ENCODE results near the gene BIRC2.
A peak's percentile ranks its signal among the peaks of the same experiment; 100 is the strongest.

Gene BIRC2

GRCh38 chr11:102391549-102392237 is 44.7 kb downstream of the BIRC2 start:
- H3K36me3 Mint-ChIP-seq (ENCODE audit: low read depth): peaks cover 66% of the 10 kb centered on the region

GRCh38 chr11:102393272-102393730 is 46.3 kb downstream of the BIRC2 start:
- H3K27ac Mint-ChIP-seq: peak overlapping the region; percentile 88
- peaks cover 63% of the 10 kb centered on the region for H3K36me3 Mint-ChIP-seq (ENCODE audit: low read depth)
- no peak overlapping the region for H3K4me3 Mint-ChIP-seq
- no peaks in the 10 kb centered on the region for H3K27me3 Mint-ChIP-seq (ENCODE audit: low read depth, poor library complexity)
- DNase-seq: no peak
- no peaks in the 10 kb centered on the region for H3K4me1 Mint-ChIP-seq
- no peaks in the 10 kb centered on the region for H3K9me3 Mint-ChIP-seq
- TF ChIP-seq CTCF (IDR thresholded peaks at IDR 0.05): no peak

More at GRCh38 chr11:102391549-102392237, 44.7 kb downstream of the BIRC2 start:
- no peak overlapping the region for H3K4me3 Mint-ChIP-seq
- no peak for DNase-seq
- H3K27ac Mint-ChIP-seq: no peak overlapping the region
- no peak for TF ChIP-seq CTCF (IDR thresholded peaks at IDR 0.05)
- no peaks in the 10 kb centered on the region for H3K27me3 Mint-ChIP-seq (ENCODE audit: low read depth, poor library complexity)
- H3K4me1 Mint-ChIP-seq: no peaks in the 10 kb centered on the region
- H3K9me3 Mint-ChIP-seq: no peaks in the 10 kb centered on the region

- Mint-ChIP-seq H3K27me3 (ENCODE audit: low read depth, poor library complexity) (no peaks in the 10 kb centered on the region), H3K27ac (no peak overlapping the region), H3K9me3 (no peaks in the 10 kb centered on the region), H3K4me3 (no peak overlapping the region), H3K4me1 (no peaks in the 10 kb centered on the region), H3K36me3 (ENCODE audit: low read depth) (peaks cover 57% of the 10 kb centered on the region)
- no peak for DNase-seq
- no peak for TF ChIP-seq CTCF (IDR thresholded peaks at IDR 0.05)
Observed at GRCh38 chr11:102395720-102396393, 48.8 kb downstream of the BIRC2 start.

- no peak for DNase-seq
- Mint-ChIP-seq H3K27ac (no peak overlapping the region), H3K4me3 (no peak overlapping the region), H3K4me1 (no peaks in the 10 kb centered on the region), H3K9me3 (no peaks in the 10 kb centered on the region), H3K36me3 (ENCODE audit: low read depth) (peaks cover 66% of the 10 kb centered on the region), H3K27me3 (ENCODE audit: low read depth, poor library complexity) (no peaks in the 10 kb centered on the region)
- no peak for TF ChIP-seq CTCF (IDR thresholded peaks at IDR 0.05)
Observed at GRCh38 chr11:102396708-102397563, 49.9 kb downstream of the BIRC2 start.

- Mint-ChIP-seq H3K27ac (peak overlapping the region; percentile 15), H3K27me3 (ENCODE audit: low read depth, poor library complexity) (no peaks in the 10 kb centered on the region), H3K9me3 (no peaks in the 10 kb centered on the region), H3K4me3 (no peak overlapping the region), H3K4me1 (no peaks in the 10 kb centered on the region), H3K36me3 (ENCODE audit: low read depth) (peaks cover 69% of the 10 kb centered on the region)
- no peak for DNase-seq
- no peak for TF ChIP-seq CTCF (IDR thresholded peaks at IDR 0.05)
Observed at GRCh38 chr11:102398297-102398696, 51.3 kb downstream of the BIRC2 start.
